SK-N-SH treated with all-trans-retinoic acid at 6 μM for 48 hours (cell line): ENCODE data around the gene VTI1A.

Experiments used
- BACH2 ChIP-seq: fragments of 250-450 bp; sonication (Bioruptor Pico); IDR thresholded peaks from 2 replicates; pipeline ENCODE4 v1.9.0; 2021; ENCODE audit warnings: mild to moderate bottlenecking, borderline replicate concordance
- CREB5 ChIP-seq: fragments of 250-450 bp; sonication (Bioruptor Pico); IDR thresholded peaks from 2 replicates; pipeline ENCODE4 v1.5.1; 2020; ENCODE audit warnings: low read depth, mild to moderate bottlenecking, moderate library complexity
- CSDC2 ChIP-seq: fragments of 250-450 bp; sonication (Bioruptor Pico); IDR thresholded peaks from 2 replicates; pipeline ENCODE4 v1.5.0; 2020; ENCODE audit warnings: mild to moderate bottlenecking, moderate library complexity
- PATZ1 ChIP-seq: fragments of 250-450 bp; sonication (Bioruptor Pico); IDR thresholded peaks from 2 replicates; pipeline ENCODE4 v1.8.0; 2020; ENCODE audit warnings: mild to moderate bottlenecking, moderate library complexity, borderline replicate concordance
- POU6F1 ChIP-seq: fragments of 250-450 bp; sonication (Bioruptor Pico); IDR thresholded peaks from 2 replicates; pipeline ENCODE4 v1.8.0; 2021; ENCODE audit warnings: low read depth, mild to moderate bottlenecking, moderate library complexity, borderline replicate concordance

- no peak for TF ChIP-seq PATZ1 (CRISPR knock-in tag)
- TF ChIP-seq BACH2, result no peak
- TF ChIP-seq CREB5 (CRISPR knock-in tag), result no peak
- no peak for TF ChIP-seq CSDC2 (CRISPR knock-in tag)
- no peak for TF ChIP-seq POU6F1 (CRISPR knock-in tag)
Measured at GRCh38 chr10:112412696-112413095, 34.3 kb upstream of the VTI1A start.
